ENCODE measurements around the gene JAM3.
"Not testable (repeated sequence)": the region's sequence is repeated elsewhere in the genome, so short reads cannot be mapped to it uniquely, and the experiment has no call there.

JAM3 gene

DNA sequence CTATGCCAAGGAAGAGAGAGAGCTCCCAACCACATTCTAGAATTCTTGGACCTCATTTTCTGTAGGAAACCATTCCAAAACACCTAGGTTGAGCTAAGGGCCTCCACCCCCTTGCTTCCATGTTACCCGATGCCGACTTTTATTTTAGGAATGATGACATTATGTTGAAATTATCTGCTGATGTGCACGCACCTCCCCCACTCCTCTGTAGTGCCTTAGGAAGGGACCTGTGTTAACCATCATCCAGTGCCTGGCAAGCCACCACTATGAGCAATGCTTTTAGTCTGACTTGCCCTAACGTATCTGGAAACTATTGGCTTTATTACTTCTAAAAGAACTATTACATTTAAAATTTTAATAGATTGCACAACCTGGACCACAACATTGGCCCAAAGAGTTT lies 112.8 kb downstream of the JAM3 start:
- no peak for DNase-seq (ENCODE audit: low read depth)

DNA sequence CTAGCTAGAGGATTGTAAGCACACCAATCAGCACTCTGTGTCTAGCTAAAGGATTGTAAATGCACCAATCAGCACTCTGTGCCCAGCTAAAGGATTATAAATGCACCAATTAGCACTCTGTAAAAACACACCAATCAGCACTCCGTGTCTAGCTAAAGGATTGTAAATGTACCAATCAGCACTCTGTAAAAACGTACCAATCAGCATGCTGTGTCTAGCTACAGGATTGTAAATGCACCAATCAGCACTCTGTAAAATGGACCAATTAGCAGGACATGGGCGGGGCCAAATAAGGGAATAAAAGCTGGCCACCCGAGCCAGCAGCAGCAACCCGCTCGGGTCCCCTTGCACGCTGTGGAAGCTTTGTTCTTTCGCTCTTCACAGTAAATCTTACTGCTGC lies 119.2 kb downstream of the JAM3 start:
- DNase-seq (ENCODE audit: low read depth) = not testable (repeated sequence)

DNA sequence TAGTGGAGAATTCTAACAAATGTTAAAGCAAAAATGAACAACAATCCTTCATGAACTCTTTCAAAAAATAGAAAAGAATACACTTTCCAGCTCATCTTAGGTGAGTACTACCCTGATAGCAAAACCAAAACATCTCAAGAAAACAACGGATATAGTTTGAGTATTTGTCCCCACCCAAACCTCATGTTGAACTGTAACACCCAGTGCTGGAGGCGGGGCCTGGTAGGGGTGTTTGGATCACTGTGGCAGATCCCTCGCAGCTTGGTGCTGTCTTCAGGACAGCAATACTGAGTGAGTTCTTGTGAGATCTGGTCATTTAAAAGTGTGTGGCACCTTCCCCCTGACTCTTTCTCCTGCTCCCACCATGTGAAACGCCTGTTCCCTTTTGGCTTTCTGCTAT lies 127.9 kb downstream of the JAM3 start:
- no peak for DNase-seq (ENCODE audit: low read depth)

DNA sequence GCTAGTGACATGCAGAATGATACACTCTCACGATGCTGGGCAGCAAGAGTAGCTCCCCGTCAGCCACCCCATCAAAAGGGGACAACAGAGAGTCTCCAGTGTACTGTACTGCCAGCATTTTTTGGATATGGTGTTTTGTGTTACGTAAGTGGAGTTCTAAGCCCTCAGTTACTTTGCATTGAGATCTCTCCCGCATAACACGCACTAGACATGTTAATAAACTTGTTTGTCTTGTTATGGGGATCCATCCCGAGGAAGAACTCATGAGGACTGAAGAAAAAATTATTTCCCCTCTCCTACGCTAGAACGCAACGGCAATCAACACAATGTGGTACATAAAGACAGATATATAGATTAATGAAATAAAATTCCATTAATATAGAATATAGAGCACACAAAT lies 130.7 kb downstream of the JAM3 start:
- no peak for DNase-seq (ENCODE audit: low read depth)

DNA sequence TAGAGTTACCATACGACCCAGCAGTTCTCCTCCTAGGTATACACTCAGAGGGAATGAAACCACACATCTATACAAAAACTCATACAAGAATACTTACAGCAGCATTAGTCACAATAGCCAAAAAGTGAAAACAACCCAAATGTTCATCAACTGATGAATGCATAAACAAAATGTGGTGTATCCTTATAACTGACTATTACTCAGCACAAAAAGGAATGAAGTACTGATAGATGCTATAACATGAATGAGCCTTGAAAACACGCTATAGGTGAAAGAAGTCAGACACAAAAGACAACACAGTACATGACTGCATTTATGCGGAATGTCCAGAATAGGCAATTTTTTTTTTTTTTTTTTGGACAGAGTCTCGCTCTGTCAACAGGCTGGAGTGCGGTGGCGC lies 131.8 kb downstream of the JAM3 start:
- DNase-seq (ENCODE audit: low read depth) = no peak

Data from stimulated activated CD8-positive, alpha-beta memory T cell treated with anti-CD3 and anti-CD28 coated beads, Interleukin-12 subunit alpha, Interleukin-12 subunit beta, amount 100 ng/mL, for 4 hours (primary cell).